GM23248 (cell line): ENCODE results near the gene PRKD1. TPM values are rescaled to one million over a fixed set of nuclear protein-coding genes. Genes with fewer than 3 reads are reported as not detected.

Source experiments
- DNase-seq: peaks from one replicate; pipeline ENCODE4 v3.0.0-alpha.2; 2015
- H2AFZ ChIP-seq: fragments of 200-600 bp; sonication (generic); 2 replicates; pipeline ENCODE4 v1.6.1; 2016; ENCODE audit warnings: antibody characterized with exemption
- H3F3A ChIP-seq: fragments of 200-600 bp; sonication (generic); 2 replicates; pipeline ENCODE4 v1.6.1; 2016; ENCODE audit warnings: mild to moderate bottlenecking, antibody characterized with exemption, mixed run types; ENCODE audit not compliant: insufficient read depth
- H3K27ac ChIP-seq: fragments of 200-600 bp; sonication (generic); 2 replicates; pipeline ENCODE4 v1.5.1; 2016; ENCODE audit warnings: mild to moderate bottlenecking
- H3K27me3 ChIP-seq: fragments of 200-600 bp; sonication (generic); replicated peaks from 2 replicates; pipeline ENCODE4 v1.6.1; 2016; ENCODE audit warnings: mild to moderate bottlenecking; ENCODE audit not compliant: insufficient read depth
- H3K36me3 ChIP-seq: fragments of 200-600 bp; sonication (generic); 2 replicates; pipeline ENCODE4 v1.6.1; 2016; ENCODE audit warnings: low read depth, mild to moderate bottlenecking
- H3K4me1 ChIP-seq: fragments of 200-600 bp; sonication (generic); 2 replicates; pipeline ENCODE4 v1.6.1; 2016; ENCODE audit warnings: mild to moderate bottlenecking; ENCODE audit not compliant: insufficient read depth
- H3K4me2 ChIP-seq: fragments of 200-600 bp; sonication (generic); one replicate; pipeline ENCODE4 v1.6.1; 2016; ENCODE audit warnings: mild to moderate bottlenecking; ENCODE audit not compliant: unreplicated experiment
- H3K4me3 ChIP-seq: fragments of 200-600 bp; sonication (generic); 2 replicates; pipeline ENCODE4 v1.5.1; 2016; ENCODE audit warnings: mild to moderate bottlenecking
- H3K79me2 ChIP-seq: fragments of 200-600 bp; sonication (generic); 2 replicates; pipeline ENCODE4 v1.6.1; 2016; ENCODE audit warnings: mild to moderate bottlenecking; ENCODE audit not compliant: insufficient read depth
- H3K9ac ChIP-seq: fragments of 200-600 bp; sonication (generic); 2 replicates; pipeline ENCODE4 v1.6.1; 2016; ENCODE audit warnings: mild to moderate bottlenecking
- H3K9me2 ChIP-seq: fragments of 200-600 bp; sonication (generic); 2 replicates; pipeline ENCODE4 v1.6.1; 2016; ENCODE audit warnings: mixed run types, mild to moderate bottlenecking, moderate library complexity; ENCODE audit not compliant: insufficient read depth
- H3K9me3 ChIP-seq: fragments of 200-600 bp; sonication (generic); one replicate; pipeline ENCODE4 v1.6.1; 2017; ENCODE audit warnings: low read depth
- H4K20me1 ChIP-seq: fragments of 200-600 bp; sonication (generic); 2 replicates; pipeline ENCODE4 v1.6.0; 2016; ENCODE audit not compliant: insufficient read depth
- EZH2 ChIP-seq: fragments of 200-600 bp; sonication (generic); IDR thresholded peaks from 2 replicates; pipeline ENCODE4 v1.6.1; 2018; ENCODE audit warnings: antibody characterized with exemption, mild to moderate bottlenecking; ENCODE audit not compliant: insufficient read depth, poor library complexity, severe bottlenecking
- EZH2phosphoT487 ChIP-seq: fragments of 200-600 bp; sonication (generic); IDR thresholded peaks from 2 replicates; pipeline ENCODE4 v1.6.1; 2018; ENCODE audit warnings: antibody characterized with exemption, moderate library complexity, mild to moderate bottlenecking, low read depth; ENCODE audit not compliant: insufficient read depth
- WGBS, 2 experiments: methylation state at CpG; one replicate each; pipeline ENCODE4 v1.1.6; 2015 to 2017; ENCODE audit warnings: low lambda C conversion rate in 2 of 2, low coverage in 1 of 2; ENCODE audit errors: missing lambda C conversion rate in 2 of 2; 5-methylcytosine and 5-hydroxymethylcytosine counted together
- in situ Hi-C: fragments of 300-500 bp; cut with MboI; formaldehyde crosslinking; loops from 2 replicates; pipeline ENCODE4 v1.15.0; 2020
- polyA plus RNA-seq: library from polyadenylated mRNA; unstranded; fragments of >200 nt; fragmentation: Nextera tagmentation; extraction: Ambion mirVana; gene quantifications from 2 replicates; pipeline ENCODE4 v1.2.1, GENCODE V29; 2016
- total RNA-seq: library from RNA; depleted of rRNA; stranded (reverse); fragments of >200 nt; shearing (Covaris generic); gene quantifications from 2 replicates; pipeline ENCODE4 v1.2.3, GENCODE V29; 2014

The PRKD1 gene
- total and polyA plus RNA-seq, 2 experiments from 2014 or later, result 24.2 to 30.7 TPM

DNA sequence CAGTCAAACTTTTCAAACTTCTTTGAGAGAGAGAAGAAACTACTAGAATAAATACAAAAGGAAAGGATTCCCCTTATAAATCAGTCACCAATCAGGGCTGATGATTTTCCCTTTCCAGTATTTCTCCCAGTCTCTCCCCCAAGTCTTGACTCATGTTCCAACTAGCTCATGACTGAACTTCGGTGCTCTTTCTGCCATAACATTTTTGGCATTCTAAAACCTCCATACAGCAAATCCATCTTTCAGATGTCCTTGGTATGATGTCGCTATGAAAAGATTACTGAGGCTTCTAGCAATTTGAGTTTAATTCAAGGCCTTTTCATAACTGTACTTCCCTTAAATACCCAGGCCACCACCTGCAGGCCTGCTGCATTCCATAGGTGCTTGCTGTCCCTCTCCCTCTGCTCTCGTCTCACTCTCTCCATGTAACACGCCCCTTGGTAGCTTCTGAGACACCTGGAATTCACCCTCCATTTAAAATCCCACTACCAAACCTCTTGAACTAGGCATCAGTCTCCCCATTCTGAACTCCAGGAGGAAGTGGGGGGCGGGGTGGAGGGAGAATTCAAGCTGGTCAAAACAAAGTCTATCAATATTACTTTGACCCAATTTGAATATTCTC, 2.4 kb downstream of the PRKD1 start:
- H3K4me2 ChIP-seq, result peak overlapping the region; percentile 96
- peaks cover 45% of the 10 kb centered on the region for H3K4me1 ChIP-seq
- DNase-seq, result peak; percentile 83
- H3K79me2 ChIP-seq, result peaks cover 66% of the 10 kb centered on the region
- H2AFZ ChIP-seq, result no peak overlapping the region
- WGBS, 2 experiments, result 59 to 61% methylated on average over 5 of the region's 5 CpGs
- H3K27me3 ChIP-seq, result no peaks in the 10 kb centered on the region
- H3K9me3 ChIP-seq, result no peaks in the 10 kb centered on the region
- no peaks in the 10 kb centered on the region for H4K20me1 ChIP-seq
- H3K27ac ChIP-seq, result peak overlapping the region; percentile 34
- TF ChIP-seq EZH2phosphoT487, result no peak
- no peak for TF ChIP-seq EZH2
- in situ Hi-C loops, result no loop called here
- peaks cover 46% of the 10 kb centered on the region for H3F3A ChIP-seq
- no peaks in the 10 kb centered on the region for H3K9me2 ChIP-seq
- no peaks in the 10 kb centered on the region for H3K36me3 ChIP-seq
- peak overlapping the region; percentile 73; the same call in 1 of the 2 replicates for H3K9ac ChIP-seq
- peak overlapping the region; percentile 95 for H3K4me3 ChIP-seq

- no peaks in the 10 kb centered on the region for H3K27me3 ChIP-seq
- no peaks in the 10 kb centered on the region for H3K9me2 ChIP-seq
- no peaks in the 10 kb centered on the region; the same call in 1 of the 2 replicates for H4K20me1 ChIP-seq
- H2AFZ ChIP-seq, result no peak overlapping the region
- peaks cover 41% of the 10 kb centered on the region for H3K4me1 ChIP-seq
- H3K4me2 ChIP-seq, result no peak overlapping the region
- H3K9me3 ChIP-seq, result no peaks in the 10 kb centered on the region
- H3K36me3 ChIP-seq, result no peaks in the 10 kb centered on the region
- in situ Hi-C loops, result no loop called here
- H3K9ac ChIP-seq, result no peak overlapping the region
- H3F3A ChIP-seq, result peaks cover 14% of the 10 kb centered on the region
- no peak for TF ChIP-seq EZH2
- no peak for TF ChIP-seq EZH2phosphoT487
- 98 to 100% methylated on average over 2 of the region's 2 CpGs for WGBS, 2 experiments
- H3K27ac ChIP-seq, result no peak overlapping the region
- no peak for DNase-seq
- peaks cover 100% of the 10 kb centered on the region for H3K79me2 ChIP-seq
- no peak overlapping the region for H3K4me3 ChIP-seq
These were observed 7.8 kb downstream of the PRKD1 start for GRCh38 chr14:29919845-29920244.

- peak overlapping the region; percentile 34 for H3K4me2 ChIP-seq
- H3K9ac ChIP-seq, result no peak overlapping the region
- 22 to 31% methylated on average over 2 of the region's 2 CpGs for WGBS, 2 experiments
- peaks cover 8% of the 10 kb centered on the region; the same call in 1 of the 2 replicates for H3F3A ChIP-seq
- H3K4me1 ChIP-seq, result peaks cover 33% of the 10 kb centered on the region
- peak; percentile 16 for DNase-seq
- H3K36me3 ChIP-seq, result no peaks in the 10 kb centered on the region
- H3K79me2 ChIP-seq, result peaks cover 100% of the 10 kb centered on the region
- no peak overlapping the region for H3K4me3 ChIP-seq
- H3K27ac ChIP-seq, result peak overlapping the region; percentile 20
- TF ChIP-seq EZH2, result no peak
- in situ Hi-C loops, result no loop called here
- no peaks in the 10 kb centered on the region; the same call in 1 of the 2 replicates for H4K20me1 ChIP-seq
- H2AFZ ChIP-seq, result no peak overlapping the region
- H3K9me2 ChIP-seq, result no peaks in the 10 kb centered on the region
- H3K9me3 ChIP-seq, result no peaks in the 10 kb centered on the region
- no peaks in the 10 kb centered on the region for H3K27me3 ChIP-seq
These were observed 8.7 kb downstream of the PRKD1 start for GRCh38 chr14:29918981-29919380.

DNA sequence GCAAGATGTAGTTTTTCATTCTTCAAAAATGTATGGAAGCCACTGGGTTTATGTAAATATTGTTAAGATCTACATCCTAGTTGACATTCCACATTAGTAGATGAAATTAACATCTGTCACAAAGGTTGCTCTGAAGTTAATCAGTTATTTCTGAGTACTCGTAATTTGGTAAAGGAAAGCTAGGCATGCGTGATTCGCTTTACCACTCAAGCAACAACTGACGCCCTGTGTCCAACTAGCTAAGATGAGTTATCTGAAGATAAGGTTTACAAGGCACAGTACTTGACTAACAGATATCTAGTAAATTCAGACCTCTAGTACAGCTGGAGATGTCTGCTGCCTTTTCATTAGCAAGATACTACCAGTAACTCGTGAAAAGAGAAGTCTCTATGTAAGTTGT, 14.1 kb downstream of the PRKD1 start:
- Histone ChIP-seq H3K4me2 (no peak overlapping the region), H3K4me1 (peaks cover 4% of the 10 kb centered on the region), H3K27ac (no peak overlapping the region), H3K9me2 (no peaks in the 10 kb centered on the region), H3F3A (0 out of 2 replicates have a peak, but pooled peaks cover under 1% of the 10 kb centered on the region), H3K9me3 (no peaks in the 10 kb centered on the region), H3K9ac (no peak overlapping the region), H4K20me1 (peaks cover 7% of the 10 kb centered on the region; the same call in 1 of the 2 replicates), H3K4me3 (no peak overlapping the region), H3K36me3 (no peaks in the 10 kb centered on the region), H3K79me2 (peaks cover 98% of the 10 kb centered on the region), H2AFZ (no peak overlapping the region), H3K27me3 (no peaks in the 10 kb centered on the region)
- TF ChIP-seq EZH2phosphoT487 (no peak), EZH2 (no peak)
- in situ Hi-C loops, result no loop called here
- no peak for DNase-seq
- 97% methylated on average over 5 of the region's 5 CpGs for WGBS, 2 experiments
